SK-N-DZ (cell line): ENCODE data around the gene SIGLEC7.
"Not testable (repeated sequence)": the region's sequence is repeated elsewhere in the genome, so short reads cannot be mapped to it uniquely, and the experiment has no call there.

ENCODE experiments used
- DNase-seq: peaks from one replicate; pipeline ENCODE4 v3.0.0-alpha.2; 2015; ENCODE audit warnings: low spot score

The SIGLEC7 gene

DNA sequence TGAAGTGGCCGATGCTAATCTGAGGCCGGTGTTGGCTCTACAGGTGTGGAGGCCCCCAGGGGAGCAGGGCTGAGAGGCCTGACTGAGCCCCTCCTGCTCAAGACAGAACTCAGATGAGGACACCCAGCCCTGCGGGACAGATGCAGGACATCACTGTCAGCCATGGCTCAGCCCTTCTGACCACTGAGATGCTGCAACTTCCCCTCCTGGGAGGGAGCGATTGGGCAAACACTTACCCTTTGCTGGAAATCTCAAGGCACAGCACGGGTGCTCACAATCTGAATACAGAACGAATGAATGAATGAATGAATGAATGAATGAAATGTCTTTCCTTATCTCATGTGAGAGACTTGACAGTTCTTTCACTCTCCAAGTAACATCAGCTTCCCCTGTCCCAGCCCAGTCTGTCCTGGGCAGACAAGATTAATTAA lies 3.5 kb upstream of the SIGLEC7 start:
- no peak for DNase-seq

DNA sequence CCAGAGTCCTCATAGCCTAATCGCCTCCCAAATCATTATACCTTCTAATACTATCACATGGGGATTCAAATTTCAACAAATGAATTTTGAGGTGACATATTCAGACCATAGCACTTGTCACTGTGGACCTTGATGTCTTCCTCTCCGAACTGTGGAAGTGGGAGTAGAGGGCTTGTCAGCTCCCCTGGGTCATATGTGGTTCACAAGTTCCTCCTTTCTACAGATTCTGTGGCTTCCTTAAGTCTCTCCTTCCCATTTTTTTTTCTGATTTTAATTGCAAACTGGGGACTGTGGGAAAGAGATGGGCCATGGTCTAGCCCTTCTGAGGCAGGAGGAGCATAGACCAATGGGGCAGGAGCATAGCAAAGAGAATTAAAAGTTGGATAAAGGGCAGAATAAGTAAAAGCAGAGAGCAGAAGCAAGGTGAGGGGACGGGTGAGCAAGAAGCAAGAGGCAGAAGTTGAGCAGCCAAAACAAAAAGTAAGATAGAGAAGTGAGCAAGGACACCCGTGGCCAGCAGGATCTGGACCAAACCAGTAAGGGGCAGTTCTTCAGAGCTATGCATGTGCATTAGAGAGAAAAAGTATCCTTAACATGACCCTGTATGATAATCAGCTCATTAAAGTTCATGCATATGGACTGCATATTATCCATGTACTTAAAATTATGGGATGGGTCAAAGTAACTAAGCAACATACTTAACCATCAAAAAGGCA lies 2.6 kb upstream of the SIGLEC7 start:
- no peak for DNase-seq

DNA sequence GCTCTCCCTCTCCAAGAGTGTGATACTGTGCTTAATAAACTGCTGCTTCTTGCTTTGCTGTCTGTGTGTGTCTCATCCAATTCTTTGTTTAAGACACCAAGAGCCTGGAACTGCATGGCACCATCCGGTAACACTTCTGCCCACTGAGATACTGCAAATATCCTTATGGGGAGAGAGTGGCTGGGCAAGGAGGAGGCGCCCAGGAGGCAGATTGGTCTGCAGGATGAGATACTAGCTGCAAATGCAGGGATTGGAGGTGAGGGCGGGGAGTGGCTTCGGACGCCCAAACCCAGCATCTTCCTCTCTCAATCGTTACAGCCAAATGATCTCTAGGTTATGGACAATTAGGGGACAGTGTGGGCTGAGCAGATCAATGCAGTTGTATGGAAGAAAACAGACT lies 1.7 kb upstream of the SIGLEC7 start:
- no peak for DNase-seq

- no peak for DNase-seq
Observed at GRCh38 chr19:51141181-51141580, 920 bp upstream of the SIGLEC7 start.

DNA sequence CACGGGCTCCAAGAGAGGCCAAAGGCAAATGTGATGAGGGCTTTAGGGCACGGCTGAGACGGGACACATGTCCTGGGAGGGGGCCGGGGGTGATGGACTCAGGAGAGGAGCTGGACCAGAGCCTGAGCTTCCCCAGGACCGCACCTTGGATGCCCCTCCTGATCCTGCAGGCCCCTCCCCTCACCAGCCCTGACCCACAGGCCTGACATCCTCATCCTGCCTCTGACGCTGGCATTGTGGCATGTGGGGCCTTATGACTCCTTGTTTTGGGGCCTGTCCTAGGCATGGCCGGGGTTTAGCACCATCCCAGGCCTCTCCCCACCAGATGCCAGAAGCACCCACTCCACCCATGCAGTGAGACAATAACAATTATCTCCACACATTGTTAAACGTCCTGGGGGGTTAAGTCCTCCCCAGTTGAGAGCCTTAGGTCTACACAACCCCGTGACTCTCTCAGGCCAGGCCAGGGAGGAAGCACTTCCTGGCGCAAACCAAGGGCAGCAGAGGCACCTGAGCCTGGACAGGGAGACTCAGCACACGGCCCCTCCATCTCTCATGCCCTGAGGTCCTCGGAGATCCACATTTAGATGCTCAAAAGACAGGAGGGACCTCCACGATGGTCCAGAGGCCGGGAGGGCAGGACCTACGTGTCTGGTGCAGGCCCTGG lies 841 bp downstream of the SIGLEC7 start:
- not testable (repeated sequence) for DNase-seq

DNA sequence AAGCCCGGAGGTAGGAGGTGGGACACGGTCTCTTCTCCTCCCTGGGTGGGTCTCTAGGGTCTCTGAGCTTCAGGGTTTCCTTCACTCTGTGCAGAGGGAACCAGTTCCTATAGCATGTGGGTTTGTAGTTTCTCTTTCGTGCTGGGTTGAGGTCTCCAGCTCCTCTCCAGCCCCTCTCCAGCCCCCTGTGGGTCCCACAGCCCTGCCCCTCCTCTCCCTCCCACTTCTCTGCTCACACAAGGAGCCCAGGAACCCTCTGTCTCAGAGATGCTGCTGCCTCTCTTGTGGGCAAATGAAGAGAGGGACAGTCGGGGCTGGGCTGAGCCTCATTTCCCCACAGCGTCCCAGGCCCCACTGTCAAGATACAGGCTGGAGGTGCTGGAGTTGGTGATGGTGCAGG lies 1.4 kb downstream of the SIGLEC7 start:
- no peak for DNase-seq

DNA sequence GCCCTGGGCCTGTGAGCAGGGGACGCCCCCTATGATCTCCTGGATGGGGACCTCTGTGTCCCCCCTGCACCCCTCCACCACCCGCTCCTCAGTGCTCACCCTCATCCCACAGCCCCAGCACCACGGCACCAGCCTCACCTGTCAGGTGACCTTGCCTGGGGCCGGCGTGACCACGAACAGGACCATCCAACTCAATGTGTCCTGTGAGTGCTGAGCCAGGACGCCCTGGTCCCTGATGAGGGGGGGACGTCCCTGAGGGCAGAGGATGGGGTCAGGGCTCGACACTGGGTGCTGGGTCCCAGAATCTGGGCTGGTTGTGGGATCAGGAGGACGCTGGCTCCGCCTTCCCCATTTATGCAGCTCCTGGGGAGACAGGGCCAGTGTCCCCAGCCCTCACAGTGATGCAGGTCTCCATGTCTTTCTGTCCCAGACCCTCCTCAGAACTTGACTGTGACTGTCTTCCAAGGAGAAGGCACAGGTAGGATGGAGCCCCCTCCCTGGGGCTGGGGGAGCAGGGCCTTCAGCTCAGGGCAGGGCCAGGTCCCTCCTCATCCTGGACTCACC lies 2.5 kb downstream of the SIGLEC7 start:
- DNase-seq, result no peak

DNA sequence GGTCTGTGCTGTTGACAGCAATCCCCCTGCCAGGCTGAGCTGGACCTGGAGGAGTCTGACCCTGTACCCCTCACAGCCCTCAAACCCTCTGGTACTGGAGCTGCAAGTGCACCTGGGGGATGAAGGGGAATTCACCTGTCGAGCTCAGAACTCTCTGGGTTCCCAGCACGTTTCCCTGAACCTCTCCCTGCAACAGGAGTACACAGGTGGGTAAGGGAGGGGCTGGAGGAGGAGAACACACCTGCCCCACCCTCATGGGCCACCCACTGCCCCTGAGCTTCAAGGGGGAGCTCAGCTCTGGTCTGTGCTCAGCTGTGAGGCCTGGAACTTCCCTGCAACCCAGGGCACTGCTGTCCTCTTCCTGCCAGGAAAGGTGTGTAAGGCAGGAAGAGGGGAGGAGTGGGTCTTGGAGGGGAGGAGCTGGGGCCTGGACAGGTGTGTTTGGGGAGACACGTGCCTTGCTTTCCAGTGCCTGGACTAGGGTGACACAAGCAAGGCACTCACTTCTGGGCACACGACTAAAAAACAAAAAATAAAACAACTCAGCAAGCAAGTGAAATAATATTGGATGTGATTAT lies 3.9 kb downstream of the SIGLEC7 start:
- DNase-seq, result no peak

DNA sequence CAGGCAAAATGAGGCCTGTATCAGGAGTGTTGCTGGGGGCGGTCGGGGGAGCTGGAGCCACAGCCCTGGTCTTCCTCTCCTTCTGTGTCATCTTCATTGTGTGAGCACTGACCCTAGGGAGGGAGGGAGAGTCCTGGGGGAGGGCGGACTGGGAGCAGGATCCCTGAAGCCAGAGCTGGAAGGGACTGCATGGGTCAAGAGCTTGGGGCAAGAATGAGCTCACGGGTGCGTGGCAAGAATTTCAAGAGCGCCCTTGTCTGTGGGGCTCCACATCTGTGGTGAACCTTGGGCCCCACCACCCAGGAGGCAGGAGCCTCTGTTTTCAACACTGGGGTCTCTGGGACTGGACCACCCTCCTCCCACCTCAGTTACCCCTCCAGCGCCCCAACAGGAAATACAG lies 4.7 kb downstream of the SIGLEC7 start:
- DNase-seq, result no peak

DNA sequence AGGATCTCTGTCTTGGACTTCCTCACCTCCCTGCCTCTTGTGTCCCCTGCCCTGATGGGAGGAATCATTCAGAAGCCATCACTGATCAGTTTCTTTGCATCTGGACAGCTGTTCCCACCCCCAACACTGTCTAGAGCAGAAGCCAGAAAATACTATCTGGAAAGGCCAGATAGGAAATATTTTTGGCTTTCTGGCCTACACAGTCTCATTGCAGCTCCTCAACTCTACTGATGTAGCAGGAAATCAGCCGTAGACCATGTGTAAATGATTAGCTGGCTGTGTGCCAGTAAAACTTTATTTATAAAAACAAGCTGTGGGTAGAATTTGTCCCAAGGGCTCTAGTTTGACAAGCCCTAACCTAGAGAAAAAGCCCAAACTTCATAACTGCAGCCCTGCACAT lies 5.6 kb downstream of the SIGLEC7 start:
- DNase-seq, result no peak

DNA sequence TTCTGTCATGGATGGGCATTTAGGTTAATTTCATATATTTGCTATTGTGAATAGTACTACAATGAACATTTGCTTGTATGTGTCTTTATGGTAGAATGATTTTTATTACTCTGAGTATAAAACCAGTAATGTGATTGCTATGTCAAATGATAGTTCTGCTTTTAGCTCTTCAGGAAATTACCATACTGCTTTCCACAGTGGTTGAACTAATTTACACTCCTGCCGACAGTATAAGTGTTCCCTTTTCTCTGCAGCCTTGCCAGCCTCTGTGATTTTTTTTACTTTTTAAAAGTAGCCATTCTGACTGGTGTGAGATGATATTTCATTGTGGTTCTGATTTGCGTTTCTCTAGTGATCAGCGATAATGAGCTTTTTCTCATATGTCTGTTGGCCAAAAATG lies 6.5 kb downstream of the SIGLEC7 start:
- no peak for DNase-seq

DNA sequence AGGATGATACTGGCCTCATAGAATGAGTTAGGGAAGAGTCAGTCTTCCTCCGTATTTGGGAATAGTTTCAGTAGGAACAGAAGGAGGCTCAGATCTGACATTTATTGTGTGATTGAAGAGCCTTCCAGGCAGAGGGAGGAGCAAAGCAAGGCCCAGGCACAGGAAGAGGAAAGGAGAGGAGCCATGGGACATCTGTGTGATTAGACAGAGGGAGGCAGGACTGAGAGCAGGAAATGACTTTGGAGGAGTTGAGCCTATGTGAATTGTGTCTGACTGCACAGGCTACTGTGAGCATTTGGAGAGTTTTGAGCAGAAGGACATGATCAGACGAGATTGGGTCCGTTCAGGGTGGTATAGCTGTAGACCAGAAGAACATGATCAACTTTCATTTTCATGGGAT lies 8.5 kb downstream of the SIGLEC7 start:
- no peak for DNase-seq

DNA sequence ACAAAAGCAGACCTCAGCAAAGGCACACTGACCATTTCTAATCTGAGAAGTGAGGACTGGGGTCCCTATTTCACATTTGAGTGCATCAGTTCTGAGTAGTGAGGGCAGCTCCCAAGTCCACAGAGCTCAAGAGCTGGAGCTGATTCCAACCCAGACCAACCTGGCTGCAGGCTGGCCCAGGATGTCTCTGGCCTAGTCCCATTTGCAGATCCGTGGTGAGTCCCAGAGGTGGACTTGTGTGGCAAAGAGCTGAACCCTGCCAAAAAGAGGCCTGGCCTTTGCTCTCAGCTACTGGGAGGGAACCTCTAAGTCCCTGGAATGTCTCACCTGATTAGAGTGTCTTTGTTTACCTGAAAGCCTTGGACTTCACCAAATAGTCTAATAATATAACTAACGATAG lies 14.6 kb downstream of the SIGLEC7 start:
- DNase-seq, result no peak

DNA sequence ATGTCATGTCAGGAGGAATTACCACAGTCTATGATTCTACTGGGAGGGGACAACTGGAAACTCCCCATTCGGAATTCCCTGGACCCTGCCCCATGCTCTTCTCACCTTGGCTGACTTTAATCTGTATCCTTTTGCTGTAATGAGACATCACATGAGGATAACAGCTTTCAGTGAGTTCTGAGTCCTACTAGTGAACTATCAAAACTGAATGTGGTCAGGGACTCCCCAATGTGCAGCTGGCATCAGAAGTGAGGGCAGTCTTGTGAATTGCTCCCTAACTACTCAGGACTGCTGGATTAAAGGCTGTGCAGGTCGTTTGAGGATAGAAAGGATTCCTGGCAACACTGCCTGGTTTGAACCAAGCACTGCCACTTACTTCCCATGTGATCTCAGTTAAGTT lies 15.2 kb downstream of the SIGLEC7 start:
- no peak for DNase-seq

DNA sequence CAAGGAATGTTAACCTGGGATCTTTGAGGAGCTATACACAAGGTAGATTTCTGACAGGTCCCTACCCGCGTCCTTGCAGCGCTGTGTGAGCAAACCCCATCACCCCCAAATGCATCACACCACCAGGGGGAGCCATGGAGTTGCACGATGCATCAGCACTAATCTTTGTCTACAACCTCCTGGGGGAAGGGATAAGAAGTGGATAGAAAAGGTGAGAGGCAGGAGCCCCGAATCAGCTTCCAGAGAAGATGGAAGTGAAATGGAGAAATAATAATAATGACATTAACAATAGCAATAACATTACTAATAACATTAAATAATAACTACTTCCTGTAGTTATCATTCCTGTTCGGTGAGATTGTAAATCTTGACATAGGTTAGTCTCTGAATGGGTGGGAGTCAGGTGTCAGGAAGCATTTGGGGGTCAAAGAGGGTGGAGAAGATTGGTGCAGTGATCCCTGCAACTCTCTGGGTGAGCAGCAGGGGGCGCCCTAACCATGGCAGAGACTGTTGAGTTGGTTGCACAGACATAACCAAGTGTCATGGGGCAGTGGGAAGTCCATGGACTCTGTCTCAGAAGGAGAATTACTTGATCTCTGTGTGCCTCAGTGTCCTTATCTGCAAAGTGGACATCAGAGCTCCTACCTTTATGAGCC lies 16.5 kb downstream of the SIGLEC7 start:
- peak; percentile 2 for DNase-seq

- no peak for DNase-seq
Observed at GRCh38 chr19:51159656-51160055, 17.6 kb downstream of the SIGLEC7 start.

DNA sequence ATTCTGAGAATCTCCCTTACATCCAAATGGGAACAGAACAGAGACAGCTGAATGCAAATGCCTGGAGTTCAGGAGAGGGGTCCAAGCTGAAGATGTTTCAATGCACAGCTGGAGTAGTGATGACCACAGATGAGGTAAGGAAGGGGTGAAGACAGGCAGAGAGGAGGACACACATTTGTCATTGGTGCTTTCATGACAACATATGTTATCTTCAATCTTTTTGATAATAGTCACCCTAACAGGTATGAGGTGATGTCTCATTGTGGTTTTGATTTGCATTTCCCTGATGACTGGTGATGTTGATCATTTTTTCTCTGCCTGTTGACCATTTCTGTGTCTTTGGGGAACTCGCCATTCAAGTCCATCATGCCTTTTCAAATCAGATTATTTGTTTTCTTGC lies 19.2 kb downstream of the SIGLEC7 start:
- no peak for DNase-seq

GRCh38 chr19:51161867-51162496 lies 19.9 kb downstream of the SIGLEC7 start:
- DNase-seq, result no peak

- DNase-seq, result no peak
Observed at GRCh38 chr19:51163257-51163656, 21.2 kb downstream of the SIGLEC7 start.

DNA sequence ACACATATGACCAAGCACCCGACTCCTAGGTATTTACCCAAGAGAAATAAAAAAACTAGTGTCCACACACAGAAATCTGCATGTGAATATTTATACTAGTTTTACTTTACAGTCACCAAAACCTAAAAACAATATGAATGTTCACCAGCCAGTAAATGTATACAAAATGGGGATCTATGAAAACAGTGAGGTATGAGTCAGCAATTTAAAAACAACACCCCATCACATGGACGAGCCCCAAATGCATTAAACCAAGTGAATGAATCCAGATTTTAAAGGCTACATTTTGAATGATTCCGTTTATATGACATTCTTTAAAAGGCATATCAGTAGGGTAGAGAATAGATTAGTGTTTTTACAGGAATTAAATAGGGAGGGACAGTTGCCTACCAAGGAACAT lies 22.1 kb downstream of the SIGLEC7 start:
- DNase-seq, result no peak

DNA sequence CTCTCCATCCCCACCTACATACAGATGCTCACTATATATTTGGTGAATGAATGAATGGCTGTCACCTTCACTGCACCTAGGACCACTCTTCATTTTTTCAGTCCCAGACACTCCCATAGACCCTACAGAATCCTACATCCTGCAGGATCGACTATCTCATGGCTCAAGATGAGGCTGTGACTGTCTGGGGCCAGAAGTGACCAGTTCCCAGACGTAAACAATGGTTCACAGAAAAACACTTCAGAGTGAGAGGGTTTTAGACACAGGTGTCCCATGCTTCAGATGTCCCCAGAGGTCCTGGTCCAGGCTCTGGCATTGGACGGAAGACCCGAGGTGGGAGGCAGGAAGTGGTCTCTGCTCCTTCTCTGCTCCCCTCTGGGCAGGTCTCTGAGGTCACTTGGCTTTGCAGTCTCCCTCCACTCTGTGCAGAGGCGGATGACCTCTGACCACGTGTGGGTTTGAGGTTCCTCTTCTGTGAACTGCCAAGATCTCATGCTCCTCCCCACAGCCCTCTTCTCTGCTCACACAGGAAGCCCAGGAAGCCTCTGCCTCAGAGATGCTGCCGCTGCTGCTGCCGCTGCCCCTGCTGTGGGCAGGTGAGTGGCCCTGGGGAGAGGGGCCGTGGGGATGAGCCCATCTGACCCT lies 24.9 kb downstream of the SIGLEC7 start:
- DNase-seq, result no peak
